Loucy (cell line): ENCODE results near the gene NARF.
A peak's percentile ranks its signal among the peaks of the same experiment; 100 is the strongest.

Source experiments
- H2AFZ ChIP-seq: fragments of 200-600 bp; sonication (generic); 2 replicates; pipeline ENCODE4 v1.6.0; 2016; ENCODE audit warnings: antibody characterized with exemption, mild to moderate bottlenecking, low read length, moderate library complexity
- H3F3A ChIP-seq: fragments of 200-600 bp; 2 replicates; pipeline ENCODE4 v1.6.0; 2016; ENCODE audit warnings: antibody characterized with exemption, low read depth, mild to moderate bottlenecking
- H3K27me3 ChIP-seq: fragments of 200-600 bp; sonication (generic); 2 replicates; pipeline ENCODE4 v1.6.1; 2014; ENCODE audit warnings: low read length, mild to moderate bottlenecking; ENCODE audit not compliant: insufficient read depth, poor library complexity, severe bottlenecking
- H3K36me3 ChIP-seq: fragments of 200-600 bp; sonication (generic); 2 replicates; pipeline ENCODE4 v1.6.1; 2016; ENCODE audit warnings: low read length; ENCODE audit not compliant: insufficient read depth
- H3K4me1 ChIP-seq: fragments of 200-600 bp; sonication (generic); 2 replicates; pipeline ENCODE4 v1.5.1; 2014; ENCODE audit warnings: low read length, mild to moderate bottlenecking; ENCODE audit not compliant: insufficient read depth, poor library complexity, severe bottlenecking
- H3K4me2 ChIP-seq: fragments of 200-600 bp; sonication (generic); 2 replicates; pipeline ENCODE4 v1.6.0; 2014; ENCODE audit warnings: antibody characterized with exemption, low read length, low read depth, mild to moderate bottlenecking; ENCODE audit not compliant: poor library complexity, severe bottlenecking
- H3K4me3 ChIP-seq: fragments of 200-600 bp; sonication (generic); 2 replicates; pipeline ENCODE4 v1.5.1; 2014; ENCODE audit warnings: low read length, mild to moderate bottlenecking, mixed read lengths; ENCODE audit not compliant: poor library complexity, severe bottlenecking
- H3K79me2 ChIP-seq: fragments of 200-600 bp; sonication (generic); 2 replicates; pipeline ENCODE4 v1.6.1; 2014; ENCODE audit warnings: low read length; ENCODE audit not compliant: insufficient read depth
- H3K9ac ChIP-seq: fragments of 200-600 bp; sonication (generic); 2 replicates; pipeline ENCODE4 v1.6.0; 2014; ENCODE audit warnings: mild to moderate bottlenecking, low read depth, low read length, moderate library complexity; ENCODE audit not compliant: poor library complexity, severe bottlenecking
- H3K9me2 ChIP-seq: fragments of 200-600 bp; sonication (generic); replicated peaks from 2 replicates; pipeline ENCODE4 v1.6.1; 2016; ENCODE audit warnings: low read depth, low read length, mixed read lengths
- H3K9me3 ChIP-seq: fragments of 200-600 bp; sonication (generic); 2 replicates; pipeline ENCODE4 v1.6.1; 2014; ENCODE audit warnings: mild to moderate bottlenecking, antibody characterized with exemption, low read length, low read depth; ENCODE audit not compliant: insufficient read depth
- H4K20me1 ChIP-seq: fragments of 200-600 bp; sonication (generic); 2 replicates; pipeline ENCODE4 v1.6.0; 2014; ENCODE audit warnings: antibody characterized with exemption, low read length, mild to moderate bottlenecking; ENCODE audit not compliant: insufficient read depth, poor library complexity, severe bottlenecking
- EZH2phosphoT487 ChIP-seq: fragments of 200-600 bp; IDR thresholded peaks from 2 replicates; pipeline ENCODE4 v1.6.1; 2018; ENCODE audit warnings: antibody characterized with exemption, mild to moderate bottlenecking, moderate library complexity, borderline replicate concordance
- TF ChIP-seq, protein P1 (sequence below): fragments of 200-600 bp; sonication (generic); conservative IDR thresholded peaks from 2 replicates; pipeline ENCODE4 v1.5.1; 2014; ENCODE audit warnings: mild to moderate bottlenecking, antibody characterized with exemption, low read length

The NARF gene

DNA sequence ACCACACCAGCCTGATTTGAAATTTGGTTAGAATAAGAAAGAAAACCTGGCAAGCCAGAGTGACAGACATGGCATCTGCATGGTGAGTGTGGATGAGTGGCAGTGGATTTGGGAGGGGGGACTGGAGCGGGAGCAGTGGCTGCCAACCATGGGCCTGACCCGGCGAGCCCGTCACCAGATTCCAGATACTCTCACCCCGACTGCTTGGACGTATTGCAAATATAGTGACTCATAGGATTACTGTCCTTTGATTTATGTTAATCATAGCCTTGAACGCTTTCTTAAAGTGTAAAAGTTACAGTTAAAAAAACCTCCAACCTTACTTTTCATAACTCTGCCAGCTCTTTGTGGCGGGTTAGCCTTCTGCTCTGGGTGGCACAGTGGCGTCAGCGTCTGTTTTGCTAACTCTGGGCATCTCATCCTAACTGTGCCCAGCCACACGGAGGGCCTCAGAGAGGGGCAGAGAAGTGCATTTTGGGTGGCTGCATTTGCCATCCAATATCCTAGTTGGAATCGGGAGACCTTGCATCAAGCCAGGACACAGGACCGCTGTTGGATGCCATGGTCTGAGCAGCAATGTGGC lies 34.2 kb downstream of the NARF start:
- Histone ChIP-seq H3K27me3 (no peaks in the 10 kb centered on the region), H4K20me1 (no peaks in the 10 kb centered on the region), H3K9ac (no peak overlapping the region)

DNA sequence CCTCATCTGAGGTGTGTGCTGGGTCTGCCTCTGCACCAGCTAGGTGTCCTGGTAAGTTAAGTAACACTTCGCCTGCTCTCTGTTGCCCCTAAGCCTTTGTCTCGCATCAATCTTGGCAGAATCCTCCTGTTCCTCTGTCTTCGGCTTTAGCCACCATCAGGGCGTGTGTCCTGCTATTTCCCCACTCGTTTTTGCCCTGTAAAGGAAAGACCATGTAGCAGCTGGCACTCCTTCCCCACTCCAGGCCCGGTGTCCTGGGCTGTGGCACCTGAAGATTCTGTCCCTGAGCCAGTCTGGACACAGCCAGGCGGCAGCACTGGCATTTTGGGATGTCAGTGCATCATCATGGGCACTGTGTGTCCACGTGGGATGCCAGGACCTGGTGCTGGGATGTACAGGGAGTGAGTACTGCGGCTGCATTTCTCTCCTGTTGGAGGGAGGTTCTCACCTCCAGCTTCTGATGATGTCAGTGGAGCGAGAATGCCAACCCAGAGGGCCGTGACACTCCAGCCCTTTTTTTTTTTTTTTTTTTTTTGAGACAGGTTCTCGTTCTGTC lies 34.8 kb downstream of the NARF start:
- Histone ChIP-seq H3K4me2 (no peak overlapping the region), H3K36me3 (peaks cover 11% of the 10 kb centered on the region; the same call in 1 of the 2 replicates), H2AFZ (no peak overlapping the region), H4K20me1 (no peaks in the 10 kb centered on the region), H3K27me3 (no peaks in the 10 kb centered on the region), H3F3A (no peaks in the 10 kb centered on the region), H3K9me3 (no peaks in the 10 kb centered on the region), H3K9ac (no peak overlapping the region), H3K4me1 (peaks cover 19% of the 10 kb centered on the region), H3K79me2 (no peaks in the 10 kb centered on the region), H3K9me2 (no peaks in the 10 kb centered on the region), H3K4me3 (no peak overlapping the region)
- no peak for TF ChIP-seq EZH2phosphoT487

More for the DNA sequence above, 34.2 kb downstream of the NARF start:
- Histone ChIP-seq H2AFZ (no peak overlapping the region), H3K79me2 (no peaks in the 10 kb centered on the region), H3K36me3 (peaks cover 17% of the 10 kb centered on the region; the same call in 1 of the 2 replicates), H3K9me3 (no peaks in the 10 kb centered on the region), H3K4me1 (peaks cover 15% of the 10 kb centered on the region), H3K9me2 (no peaks in the 10 kb centered on the region), H3K4me2 (no peak overlapping the region), H3K4me3 (no peak overlapping the region), H3F3A (no peaks in the 10 kb centered on the region)
- TF ChIP-seq, protein P1, sequence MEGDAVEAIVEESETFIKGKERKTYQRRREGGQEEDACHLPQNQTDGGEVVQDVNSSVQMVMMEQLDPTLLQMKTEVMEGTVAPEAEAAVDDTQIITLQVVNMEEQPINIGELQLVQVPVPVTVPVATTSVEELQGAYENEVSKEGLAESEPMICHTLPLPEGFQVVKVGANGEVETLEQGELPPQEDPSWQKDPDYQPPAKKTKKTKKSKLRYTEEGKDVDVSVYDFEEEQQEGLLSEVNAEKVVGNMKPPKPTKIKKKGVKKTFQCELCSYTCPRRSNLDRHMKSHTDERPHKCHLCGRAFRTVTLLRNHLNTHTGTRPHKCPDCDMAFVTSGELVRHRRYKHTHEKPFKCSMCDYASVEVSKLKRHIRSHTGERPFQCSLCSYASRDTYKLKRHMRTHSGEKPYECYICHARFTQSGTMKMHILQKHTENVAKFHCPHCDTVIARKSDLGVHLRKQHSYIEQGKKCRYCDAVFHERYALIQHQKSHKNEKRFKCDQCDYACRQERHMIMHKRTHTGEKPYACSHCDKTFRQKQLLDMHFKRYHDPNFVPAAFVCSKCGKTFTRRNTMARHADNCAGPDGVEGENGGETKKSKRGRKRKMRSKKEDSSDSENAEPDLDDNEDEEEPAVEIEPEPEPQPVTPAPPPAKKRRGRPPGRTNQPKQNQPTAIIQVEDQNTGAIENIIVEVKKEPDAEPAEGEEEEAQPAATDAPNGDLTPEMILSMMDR = no peak
- no peak for TF ChIP-seq EZH2phosphoT487

DNA sequence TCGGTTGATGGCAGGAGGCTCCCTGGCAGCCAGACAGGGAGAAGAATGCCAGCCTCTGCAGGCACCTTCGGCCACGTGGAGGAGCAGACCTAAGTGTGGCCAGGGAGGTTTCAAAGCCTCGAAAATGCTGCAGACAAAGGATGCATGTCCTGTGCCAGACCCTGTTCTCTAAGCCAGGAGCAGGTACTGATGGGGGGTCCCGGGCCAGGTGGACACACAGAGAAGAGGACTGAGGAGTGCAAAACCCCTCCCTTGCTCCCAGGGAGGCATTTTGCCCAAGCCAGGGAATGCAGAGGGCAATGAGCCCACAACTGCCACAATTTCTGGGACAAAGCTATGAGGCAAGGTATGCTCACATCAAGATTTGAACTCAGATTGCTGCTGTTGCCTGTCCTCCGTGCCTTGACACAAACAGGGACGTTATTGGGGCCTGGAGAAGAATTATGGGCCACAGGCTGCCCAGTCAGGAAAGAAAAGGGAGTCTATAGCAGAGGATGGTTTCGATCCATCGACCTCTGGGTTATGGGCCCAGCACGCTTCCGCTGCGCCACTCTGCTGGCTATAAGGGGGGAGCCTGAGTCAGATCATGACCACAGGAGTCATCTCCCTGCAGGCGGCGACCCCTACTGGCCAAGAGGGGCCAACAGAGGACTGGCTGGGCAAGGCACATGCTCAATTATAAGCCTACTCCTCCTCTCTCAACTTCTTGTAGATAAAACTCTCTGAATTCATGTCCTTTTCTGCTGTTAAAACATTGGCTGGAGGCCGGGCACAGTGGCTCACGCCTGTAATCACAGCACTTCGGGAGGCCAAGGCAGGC lies 35.9 kb downstream of the NARF start:
- peak overlapping the region; percentile 59 for H3K9ac ChIP-seq
- H3K36me3 ChIP-seq = no peaks in the 10 kb centered on the region; the same call in 1 of the 2 replicates
- H3K27me3 ChIP-seq = no peaks in the 10 kb centered on the region
- TF ChIP-seq, protein P1 = peak; percentile 91
- TF ChIP-seq EZH2phosphoT487 = no peak
- peak overlapping the region; percentile 61 for H3K4me2 ChIP-seq
- H3K4me3 ChIP-seq = peak overlapping the region; percentile 50
- H3K9me2 ChIP-seq = no peaks in the 10 kb centered on the region
- H2AFZ ChIP-seq = no peak overlapping the region
- no peaks in the 10 kb centered on the region for H3K9me3 ChIP-seq
- H3K4me1 ChIP-seq = peaks cover 28% of the 10 kb centered on the region
- no peaks in the 10 kb centered on the region for H3K79me2 ChIP-seq
- no peaks in the 10 kb centered on the region for H4K20me1 ChIP-seq
- H3F3A ChIP-seq = no peaks in the 10 kb centered on the region
